H54 (cell line): ENCODE data around the gene NAV3.

ENCODE experiments used
- DNase-seq: peaks from one replicate; pipeline ENCODE4 v3.0.0; 2011; ENCODE audit warnings: low spot score, mixed read lengths; ENCODE audit not compliant: insufficient read length
- FAIRE-seq: peaks from 3 replicates; lab custom pipeline; 2011; peaks lifted over from hg19 to GRCh38; lab: Jason Lieb, UNC
- POLR2A ChIP-seq: IDR thresholded peaks from 2 replicates; pipeline ENCODE4 v1.6.1; 2011; ENCODE audit warnings: low read depth, mild to moderate bottlenecking, low read length

The NAV3 gene, protein sequence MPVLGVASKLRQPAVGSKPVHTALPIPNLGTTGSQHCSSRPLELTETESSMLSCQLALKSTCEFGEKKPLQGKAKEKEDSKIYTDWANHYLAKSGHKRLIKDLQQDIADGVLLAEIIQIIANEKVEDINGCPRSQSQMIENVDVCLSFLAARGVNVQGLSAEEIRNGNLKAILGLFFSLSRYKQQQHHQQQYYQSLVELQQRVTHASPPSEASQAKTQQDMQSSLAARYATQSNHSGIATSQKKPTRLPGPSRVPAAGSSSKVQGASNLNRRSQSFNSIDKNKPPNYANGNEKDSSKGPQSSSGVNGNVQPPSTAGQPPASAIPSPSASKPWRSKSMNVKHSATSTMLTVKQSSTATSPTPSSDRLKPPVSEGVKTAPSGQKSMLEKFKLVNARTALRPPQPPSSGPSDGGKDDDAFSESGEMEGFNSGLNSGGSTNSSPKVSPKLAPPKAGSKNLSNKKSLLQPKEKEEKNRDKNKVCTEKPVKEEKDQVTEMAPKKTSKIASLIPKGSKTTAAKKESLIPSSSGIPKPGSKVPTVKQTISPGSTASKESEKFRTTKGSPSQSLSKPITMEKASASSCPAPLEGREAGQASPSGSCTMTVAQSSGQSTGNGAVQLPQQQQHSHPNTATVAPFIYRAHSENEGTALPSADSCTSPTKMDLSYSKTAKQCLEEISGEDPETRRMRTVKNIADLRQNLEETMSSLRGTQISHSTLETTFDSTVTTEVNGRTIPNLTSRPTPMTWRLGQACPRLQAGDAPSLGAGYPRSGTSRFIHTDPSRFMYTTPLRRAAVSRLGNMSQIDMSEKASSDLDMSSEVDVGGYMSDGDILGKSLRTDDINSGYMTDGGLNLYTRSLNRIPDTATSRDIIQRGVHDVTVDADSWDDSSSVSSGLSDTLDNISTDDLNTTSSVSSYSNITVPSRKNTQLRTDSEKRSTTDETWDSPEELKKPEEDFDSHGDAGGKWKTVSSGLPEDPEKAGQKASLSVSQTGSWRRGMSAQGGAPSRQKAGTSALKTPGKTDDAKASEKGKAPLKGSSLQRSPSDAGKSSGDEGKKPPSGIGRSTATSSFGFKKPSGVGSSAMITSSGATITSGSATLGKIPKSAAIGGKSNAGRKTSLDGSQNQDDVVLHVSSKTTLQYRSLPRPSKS (N-terminal part only)

DNA sequence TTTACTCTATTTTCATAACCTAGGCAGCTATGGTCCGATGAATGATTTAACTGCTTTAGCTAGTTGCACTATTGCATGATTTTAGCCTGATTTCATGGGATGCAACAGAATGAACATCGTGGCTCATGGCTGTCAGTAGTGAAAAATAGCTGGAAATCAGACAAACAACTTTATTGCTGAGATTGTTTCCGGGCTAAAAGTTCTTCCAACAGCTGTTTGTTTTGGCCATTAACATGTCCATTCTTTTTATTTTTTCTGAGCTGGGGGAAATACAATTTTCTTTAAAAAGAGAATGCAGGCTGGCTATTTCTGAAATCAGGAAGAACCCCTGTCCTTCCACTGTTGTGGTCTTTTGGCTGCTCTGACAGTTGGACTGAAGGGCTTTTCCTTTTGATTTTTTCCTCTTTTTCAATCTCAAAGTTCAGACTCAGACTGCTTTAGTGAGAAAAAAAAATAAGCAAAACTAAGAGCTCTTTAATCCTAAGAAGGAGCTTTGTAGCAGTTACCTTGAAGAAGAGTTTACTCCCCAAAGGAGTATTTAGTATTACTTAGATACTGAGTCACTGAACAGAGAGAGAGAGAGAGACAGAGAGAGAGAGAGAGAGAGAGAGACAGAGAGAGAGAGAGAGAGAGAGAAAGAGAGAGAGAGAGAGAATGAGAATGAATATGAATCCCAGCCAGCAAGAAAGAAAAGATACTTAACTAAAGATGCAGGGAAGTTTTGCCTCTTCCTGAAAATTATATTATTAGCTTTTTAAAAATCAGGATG, at the start of gene NAV3:
NAV3 (plus strand) TSS at position 312 of the 769 bp plus-strand sequence. CDS start 568 bp downstream, outside the sequence.
- no peak for TF ChIP-seq POLR2A
- no peak for FAIRE-seq
- no peak for DNase-seq

DNA sequence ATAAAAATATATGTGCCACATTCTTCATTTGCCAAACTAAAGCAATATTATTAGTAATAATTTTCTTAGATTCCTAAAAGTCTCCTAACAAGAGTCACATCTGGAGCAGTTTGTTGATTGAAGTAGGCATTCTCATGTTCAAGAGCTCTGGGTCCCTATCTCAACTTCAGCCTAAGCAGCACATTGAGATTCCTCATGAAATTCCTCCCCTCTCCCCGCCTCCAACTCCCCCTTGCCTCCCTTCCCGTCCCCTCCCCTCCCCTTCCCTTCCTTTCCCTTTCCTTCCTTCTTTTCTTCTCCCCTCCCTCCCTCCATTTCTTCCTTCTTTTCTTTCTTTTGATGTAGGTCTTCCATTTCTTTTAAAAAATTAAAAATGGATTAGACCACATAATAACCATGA, 48.7 kb upstream of the NAV3 start:
- TF ChIP-seq POLR2A = no peak
- DNase-seq (no peak), FAIRE-seq (no peak)

DNA sequence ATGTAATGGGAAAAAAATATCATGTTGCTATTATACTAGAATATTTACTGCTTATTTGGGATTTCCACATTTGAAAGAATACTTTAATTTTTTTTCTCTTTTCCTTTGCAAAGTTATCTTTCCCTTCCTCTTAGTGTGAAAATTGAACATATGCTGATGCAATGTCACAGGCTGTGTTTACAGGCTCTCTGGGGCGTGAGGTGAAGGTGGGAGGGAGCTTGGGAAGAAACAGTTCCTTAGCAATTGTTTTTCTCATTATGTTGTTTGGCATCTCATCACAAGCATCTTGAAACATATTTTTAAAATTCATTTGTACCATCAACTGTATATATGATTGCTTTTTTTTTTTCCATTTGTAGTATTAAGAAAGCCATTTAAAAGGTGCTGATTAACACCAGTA, 47.9 kb upstream of the NAV3 start:
- DNase-seq (no peak), FAIRE-seq (no peak)
- no peak for TF ChIP-seq POLR2A

DNA sequence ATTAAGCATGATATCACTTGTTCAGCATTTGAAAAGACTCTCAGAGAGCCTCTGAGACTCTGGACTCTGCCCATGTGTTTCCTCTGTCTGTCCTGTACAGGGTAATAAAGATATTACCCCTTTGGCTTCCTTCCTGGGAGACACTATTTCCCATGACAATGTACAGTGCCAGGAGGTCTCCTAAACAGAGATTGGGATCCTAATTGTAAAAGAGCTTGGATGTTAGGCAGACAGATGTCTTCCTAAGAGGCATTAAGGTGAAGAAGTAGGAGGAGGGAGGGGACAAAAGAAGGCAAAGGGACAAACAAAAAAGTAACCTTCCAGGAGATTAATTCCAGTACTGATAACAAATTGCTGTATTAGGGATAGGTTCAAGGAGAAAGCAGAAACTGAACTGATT, 45.5 kb upstream of the NAV3 start:
- FAIRE-seq = no peak
- no peak for DNase-seq
- no peak for TF ChIP-seq POLR2A

DNA sequence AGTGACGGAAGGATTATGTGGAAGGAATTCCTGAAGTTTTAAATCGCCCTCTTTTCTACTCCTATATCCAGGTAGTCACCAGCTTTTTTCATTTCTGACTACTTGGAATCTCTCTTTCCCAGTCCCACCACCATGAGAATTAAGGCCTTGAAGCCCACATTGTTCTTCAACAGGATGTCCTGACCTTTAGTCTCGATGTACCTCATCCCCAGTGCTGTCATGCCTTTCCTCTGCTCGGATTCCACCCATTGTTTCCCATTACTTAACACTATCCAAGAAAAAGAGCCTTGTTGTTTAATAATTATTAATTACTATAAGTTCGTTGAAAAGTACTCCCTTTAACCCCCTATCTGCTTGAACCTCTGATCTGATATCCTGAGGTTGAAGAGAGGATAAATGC, 44.0 kb upstream of the NAV3 start:
- FAIRE-seq = no peak
- DNase-seq = no peak
- no peak for TF ChIP-seq POLR2A

DNA sequence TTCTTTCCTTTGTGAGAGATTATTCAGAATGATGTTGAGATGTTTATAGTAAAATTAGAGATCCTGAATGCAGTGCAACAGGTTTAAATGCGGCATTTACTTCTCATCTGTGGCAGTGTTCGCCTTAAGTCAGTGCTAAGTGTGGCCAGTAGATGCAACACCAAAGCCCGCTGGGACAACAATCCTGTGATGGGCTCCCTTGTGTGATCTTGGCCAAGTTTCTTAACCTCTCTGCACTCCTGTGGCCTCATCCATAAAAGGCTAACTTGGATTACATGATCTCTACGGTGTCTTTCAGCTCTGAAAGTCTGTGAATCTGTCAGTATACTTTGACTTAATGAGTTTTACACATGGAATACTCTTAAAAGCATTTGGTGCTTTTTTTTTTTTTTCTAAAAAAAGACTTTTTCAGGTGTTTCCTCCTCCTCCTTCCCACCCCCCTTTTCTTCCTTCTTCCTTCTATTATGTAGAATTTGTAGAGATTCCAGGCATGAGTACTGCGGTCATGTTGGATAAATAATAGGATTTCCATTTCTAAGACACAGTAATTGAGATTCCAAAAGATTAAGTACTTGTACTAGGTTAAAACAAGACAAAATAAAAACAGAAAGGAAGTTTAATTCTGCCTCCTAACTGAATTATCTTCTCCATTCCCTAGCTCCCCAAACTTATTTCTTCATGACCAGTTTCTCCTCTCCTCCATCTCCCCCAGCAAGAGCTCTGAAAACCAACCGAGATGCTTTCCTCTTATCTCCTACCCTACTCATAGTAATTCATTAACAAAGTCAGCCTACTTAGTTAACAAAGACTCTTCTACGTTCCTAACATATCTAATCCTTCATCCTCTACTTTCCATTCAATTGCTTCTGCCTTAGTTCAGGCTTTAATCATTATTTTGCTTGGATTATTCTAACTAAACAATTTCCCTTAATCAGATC, 42.2 kb upstream of the NAV3 start:
- TF ChIP-seq POLR2A = no peak
- no peak for DNase-seq
- FAIRE-seq = no peak

DNA sequence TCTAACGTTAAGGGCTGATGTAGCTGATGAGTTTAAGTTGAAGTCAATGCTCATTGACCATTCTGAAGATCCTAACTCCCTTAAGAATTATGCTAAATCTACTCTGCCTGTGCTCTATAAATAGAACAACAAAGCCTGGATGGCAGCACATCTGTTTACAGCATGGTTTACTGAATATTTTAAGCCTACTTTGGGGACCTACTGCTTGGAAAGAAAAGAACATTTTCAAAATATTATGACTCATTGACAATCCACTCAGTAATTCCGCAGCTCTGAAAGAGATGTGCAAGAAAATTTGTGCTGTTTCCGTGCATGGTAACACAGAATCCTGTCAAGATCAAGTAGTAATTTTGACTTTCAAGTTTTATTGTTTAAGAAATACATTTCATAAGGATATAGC, 35.0 kb upstream of the NAV3 start:
- FAIRE-seq (no peak), DNase-seq (no peak)
- TF ChIP-seq POLR2A = no peak

DNA sequence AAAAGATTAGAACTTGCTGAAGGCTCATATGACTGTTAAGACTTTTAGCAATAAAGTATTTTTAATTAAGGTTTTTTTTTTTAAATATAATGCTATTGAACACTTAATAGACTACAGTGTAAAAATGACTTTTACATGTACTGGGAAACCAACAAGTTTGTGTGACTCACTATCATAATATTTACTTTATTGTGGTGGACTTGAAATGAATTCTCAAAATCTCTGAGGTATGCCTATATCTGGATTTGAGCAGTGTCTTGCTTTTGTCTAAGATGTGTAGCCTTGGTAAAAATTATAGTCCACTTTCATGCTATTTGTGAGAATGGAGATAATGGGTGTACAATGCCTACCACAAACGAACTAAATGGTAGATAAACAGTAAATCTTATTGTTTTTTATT, 33.9 kb upstream of the NAV3 start:
- FAIRE-seq (no peak), DNase-seq (no peak)
- no peak for TF ChIP-seq POLR2A

DNA sequence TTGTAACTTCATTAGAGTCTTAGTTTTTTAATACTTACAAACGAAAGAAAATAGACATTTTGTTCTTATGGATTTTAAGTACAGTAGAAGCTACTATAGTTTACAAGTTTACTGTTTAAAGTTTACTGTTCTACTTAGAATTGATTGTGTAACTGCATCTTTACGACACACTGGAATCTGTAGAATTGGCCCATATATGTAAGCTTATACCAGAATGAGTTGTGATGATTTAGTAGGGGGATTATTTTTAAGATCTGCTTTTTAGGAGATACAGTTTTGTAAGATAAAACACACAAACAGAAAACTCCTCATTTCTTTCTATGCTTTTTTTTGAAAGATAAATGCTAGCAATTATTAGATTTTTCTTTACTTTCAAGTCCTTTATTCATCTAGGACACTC, 30.2 kb upstream of the NAV3 start:
- TF ChIP-seq POLR2A = no peak
- FAIRE-seq (no peak), DNase-seq (no peak)

DNA sequence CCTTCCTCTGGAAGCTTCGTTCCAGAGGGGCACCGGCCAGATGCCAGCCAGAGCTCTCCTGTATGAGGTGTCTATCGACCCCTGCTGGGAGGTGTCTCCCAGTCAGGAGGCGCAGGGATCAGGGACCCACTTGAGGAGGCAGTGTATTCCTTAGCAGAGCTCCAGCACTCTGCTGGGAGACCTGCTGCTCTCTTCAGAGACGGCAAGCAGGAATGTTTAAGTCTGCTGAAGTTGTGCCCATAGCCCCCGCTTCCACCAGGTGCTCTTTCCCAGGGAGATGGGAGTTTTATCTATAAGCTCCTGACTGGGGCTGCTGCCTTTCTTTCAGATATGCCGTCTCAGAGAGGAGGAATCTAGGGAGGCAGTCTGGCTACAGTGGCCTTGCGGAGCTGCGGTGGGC, 22.2 kb upstream of the NAV3 start:
- no peak for FAIRE-seq
- DNase-seq = no peak
- no peak for TF ChIP-seq POLR2A

DNA sequence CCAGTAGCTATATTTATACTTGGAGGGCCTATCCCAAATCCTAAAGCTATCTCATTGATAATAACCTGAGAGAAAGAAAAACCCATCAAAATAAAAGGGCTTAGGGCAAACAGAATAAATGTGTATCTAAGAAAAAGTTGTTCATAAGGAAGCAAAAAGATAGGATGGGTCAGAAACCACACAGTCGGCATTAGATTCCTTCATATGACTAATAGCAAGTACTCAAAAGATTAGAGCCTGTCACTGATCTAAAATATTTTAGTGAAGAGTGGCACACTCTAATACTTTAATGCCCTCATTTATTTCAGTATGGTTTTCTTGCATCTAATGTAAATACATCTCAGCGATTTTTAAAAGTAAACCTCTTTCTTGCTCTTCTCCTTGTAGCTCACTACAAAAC, 17.1 kb upstream of the NAV3 start:
- no peak for TF ChIP-seq POLR2A
- FAIRE-seq (no peak), DNase-seq (no peak)

DNA sequence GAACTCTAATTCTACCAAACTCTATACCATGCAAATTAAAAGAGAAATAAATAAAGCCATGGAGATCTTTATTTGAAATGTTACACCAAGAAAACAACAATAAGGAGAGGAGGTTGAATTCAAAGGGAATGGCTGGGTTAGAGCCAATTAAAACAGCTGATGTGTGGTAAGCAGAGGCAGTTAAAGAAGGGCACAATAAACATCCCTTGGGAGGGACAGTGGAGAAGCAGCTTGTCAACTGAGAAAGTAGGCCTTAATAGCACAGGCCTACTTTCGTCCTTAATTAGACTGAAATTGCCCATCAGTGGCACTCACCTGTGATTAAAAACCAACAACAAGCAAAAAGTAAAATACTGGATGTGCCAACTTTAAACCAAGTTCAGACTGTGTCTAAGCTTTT, 16.3 kb upstream of the NAV3 start:
- DNase-seq = no peak
- TF ChIP-seq POLR2A = no peak
- no peak for FAIRE-seq
